Measurements from ENCODE around the gene PRAMEF9. TPM values are rescaled to one million over a fixed set of nuclear protein-coding genes. Genes with fewer than 3 reads are reported as not detected.
"Not testable (repeated sequence)": the region's sequence is repeated elsewhere in the genome, so short reads cannot be mapped to it uniquely, and the experiment has no call there.

The PRAMEF9 gene
- total RNA-seq (not detected), polyA plus RNA-seq (not detected)

- H3K27me3 ChIP-seq (ENCODE audit: control insufficient read depth, insufficient read depth, low read length); ATAC-seq (ENCODE audit: low read depth in 2 of 2); H3K4me3 ChIP-seq (ENCODE audit: low read depth, low read length); H3K4me3 Mint-ChIP-seq; DNase-seq; H3K27ac Mint-ChIP-seq; H3K9me3 ChIP-seq (ENCODE audit: control insufficient read depth in 2 of 2, low read length in 2 of 2); H3K27ac ChIP-seq (ENCODE audit: insufficient read depth, low read length, poor library complexity, severe bottlenecking); H3K36me3 Mint-ChIP-seq; H3K36me3 ChIP-seq (ENCODE audit: control insufficient read depth, insufficient read depth, low read length); H3K4me1 Mint-ChIP-seq; H3K27me3 Mint-ChIP-seq; H3K9me3 Mint-ChIP-seq; H3K4me1 ChIP-seq (ENCODE audit: control insufficient read depth, insufficient read depth, low read length, poor library complexity, severe bottlenecking): not testable (repeated sequence)
Measured at GRCh38 chr1:13171548-13171947, at the start of gene PRAMEF9. TSS of gene PRAMEF9 (plus strand) at chr1:13171848. CDS start at chr1:13175281, 3,433 bp downstream.

DNA sequence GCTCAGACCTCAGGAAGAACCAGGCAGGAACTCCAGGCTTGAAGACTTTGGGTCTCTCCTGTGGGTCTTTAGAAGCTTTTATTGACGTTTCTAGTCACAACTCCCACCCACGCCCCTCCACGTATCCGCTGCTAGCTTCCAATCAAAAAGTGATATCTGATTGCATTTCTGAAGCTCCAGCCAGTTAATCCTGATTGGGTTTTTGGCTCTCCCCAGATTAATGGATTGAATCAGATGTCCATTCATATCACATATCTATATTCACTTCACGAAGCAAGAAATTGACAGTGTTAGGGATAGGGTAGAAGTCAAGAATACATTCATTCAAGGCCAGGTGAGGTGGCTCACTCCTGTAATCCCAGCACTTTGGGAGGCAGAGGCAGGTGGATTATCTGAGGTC is 15.7 kb upstream of the PRAMEF9 start, which contains the start of gene PRAMEF26:
TSS of gene PRAMEF26 (minus strand) at position 101 of the 400 bp plus-strand sequence. CDS start 2,914 bp downstream, outside the sequence.
- not testable (repeated sequence) for H3K9me3 Mint-ChIP-seq; H3K4me3 Mint-ChIP-seq; H3K36me3 ChIP-seq (ENCODE audit: control insufficient read depth, insufficient read depth, low read length); H3K4me1 ChIP-seq (ENCODE audit: control insufficient read depth, insufficient read depth, low read length, poor library complexity, severe bottlenecking); H3K27ac ChIP-seq (ENCODE audit: insufficient read depth, low read length, poor library complexity, severe bottlenecking); H3K4me3 ChIP-seq (ENCODE audit: low read depth, low read length); H3K27me3 Mint-ChIP-seq; H3K36me3 Mint-ChIP-seq; ATAC-seq (ENCODE audit: low read depth in 2 of 2); H3K4me1 Mint-ChIP-seq; DNase-seq; H3K9me3 ChIP-seq (ENCODE audit: control insufficient read depth in 2 of 2, low read length in 2 of 2); H3K27ac Mint-ChIP-seq; H3K27me3 ChIP-seq (ENCODE audit: control insufficient read depth, insufficient read depth, low read length)

- H3K4me3 Mint-ChIP-seq; H3K4me3 ChIP-seq (ENCODE audit: low read depth, low read length): not testable (repeated sequence)
Measured at GRCh38 chr1:13165531-13165930, 6.1 kb upstream of the PRAMEF9 start, which contains the start of gene HNRNPCL4. TSS of gene HNRNPCL4 (minus strand) at chr1:13165631. CDS start at chr1:13165467, 164 bp downstream.

GRCh38 chr1:13201309-13201708 is 29.7 kb downstream of the PRAMEF9 start, which contains the start of gene PRAMEF13:
TSS of gene PRAMEF13 (minus strand) at chr1:13201409. CDS start at chr1:13199589, 1,820 bp downstream.
- not testable (repeated sequence) for ATAC-seq (ENCODE audit: low read depth in 2 of 2); H3K9me3 ChIP-seq (ENCODE audit: control insufficient read depth in 2 of 2, low read length in 2 of 2); H3K36me3 Mint-ChIP-seq; H3K27ac ChIP-seq (ENCODE audit: insufficient read depth, low read length, poor library complexity, severe bottlenecking); H3K27me3 ChIP-seq (ENCODE audit: control insufficient read depth, insufficient read depth, low read length); H3K4me1 Mint-ChIP-seq; DNase-seq; H3K27ac Mint-ChIP-seq; H3K36me3 ChIP-seq (ENCODE audit: control insufficient read depth, insufficient read depth, low read length); H3K9me3 Mint-ChIP-seq; H3K27me3 Mint-ChIP-seq; H3K4me1 ChIP-seq (ENCODE audit: control insufficient read depth, insufficient read depth, low read length, poor library complexity, severe bottlenecking); H3K4me3 ChIP-seq (ENCODE audit: low read depth, low read length); H3K4me3 Mint-ChIP-seq

More at GRCh38 chr1:13165531-13165930, 6.1 kb upstream of the PRAMEF9 start, which contains the start of gene HNRNPCL4:
- H3K36me3 ChIP-seq (ENCODE audit: control insufficient read depth, insufficient read depth, low read length); ATAC-seq (ENCODE audit: low read depth in 2 of 2); H3K4me1 ChIP-seq (ENCODE audit: control insufficient read depth, insufficient read depth, low read length, poor library complexity, severe bottlenecking); H3K27ac Mint-ChIP-seq; H3K9me3 Mint-ChIP-seq; H3K27ac ChIP-seq (ENCODE audit: insufficient read depth, low read length, poor library complexity, severe bottlenecking); H3K36me3 Mint-ChIP-seq; H3K27me3 Mint-ChIP-seq; H3K4me1 Mint-ChIP-seq; H3K27me3 ChIP-seq (ENCODE audit: control insufficient read depth, insufficient read depth, low read length); H3K9me3 ChIP-seq (ENCODE audit: control insufficient read depth in 2 of 2, low read length in 2 of 2); DNase-seq: not testable (repeated sequence)

DNA sequence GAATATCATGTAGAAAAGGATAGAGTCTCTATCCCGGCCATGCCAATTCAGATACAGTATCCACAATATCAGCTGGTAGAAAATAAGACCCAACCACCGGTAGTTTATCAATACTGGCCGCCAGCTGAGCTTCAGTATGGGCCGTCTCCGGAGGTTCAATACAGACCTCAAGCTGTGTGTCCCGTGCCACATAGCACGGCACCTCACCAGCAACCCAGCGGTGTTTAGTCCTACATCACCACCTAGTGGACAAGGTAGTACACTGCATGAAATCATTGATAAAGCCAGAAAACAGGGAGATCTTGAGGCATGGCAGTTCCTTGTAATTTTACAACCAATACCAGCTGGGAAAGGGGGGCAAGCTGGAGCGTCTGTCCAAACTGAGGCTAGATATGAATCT is 37.1 kb downstream of the PRAMEF9 start:
- H3K4me1 ChIP-seq (ENCODE audit: control insufficient read depth, insufficient read depth, low read length, poor library complexity, severe bottlenecking); H3K36me3 ChIP-seq (ENCODE audit: control insufficient read depth, insufficient read depth, low read length); H3K4me1 Mint-ChIP-seq; H3K9me3 Mint-ChIP-seq; H3K9me3 ChIP-seq (ENCODE audit: control insufficient read depth in 2 of 2, low read length in 2 of 2); ATAC-seq (ENCODE audit: low read depth in 2 of 2); DNase-seq; H3K27ac ChIP-seq (ENCODE audit: insufficient read depth, low read length, poor library complexity, severe bottlenecking); H3K4me3 Mint-ChIP-seq; H3K27ac Mint-ChIP-seq; H3K36me3 Mint-ChIP-seq; H3K27me3 ChIP-seq (ENCODE audit: control insufficient read depth, insufficient read depth, low read length); H3K27me3 Mint-ChIP-seq; H3K4me3 ChIP-seq (ENCODE audit: low read depth, low read length): not testable (repeated sequence)

DNA sequence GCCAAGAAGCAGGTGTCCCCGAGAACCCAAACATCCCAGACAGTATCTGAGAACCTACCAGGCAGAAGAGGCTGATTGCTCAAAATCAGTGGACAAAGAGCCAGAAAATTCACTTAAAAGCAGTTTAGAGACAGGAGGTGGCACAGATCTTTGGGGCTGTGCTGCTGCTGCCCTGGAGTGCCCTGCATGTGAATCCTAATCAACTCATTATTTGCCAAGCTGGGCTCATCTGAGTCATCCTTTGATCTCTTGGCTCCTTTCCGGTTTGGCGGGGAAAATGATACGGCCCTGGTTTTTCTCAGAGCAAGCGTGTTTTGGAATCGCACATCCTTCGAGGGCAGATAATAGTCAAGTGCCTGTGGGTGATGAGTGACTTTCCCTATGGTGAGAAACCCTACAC is 45.0 kb downstream of the PRAMEF9 start:
- H3K9me3 ChIP-seq (ENCODE audit: control insufficient read depth in 2 of 2, low read length in 2 of 2); DNase-seq; H3K4me3 Mint-ChIP-seq; H3K27me3 ChIP-seq (ENCODE audit: control insufficient read depth, insufficient read depth, low read length); H3K27ac Mint-ChIP-seq; H3K27me3 Mint-ChIP-seq; ATAC-seq (ENCODE audit: low read depth in 2 of 2); H3K4me1 Mint-ChIP-seq; H3K4me1 ChIP-seq (ENCODE audit: control insufficient read depth, insufficient read depth, low read length, poor library complexity, severe bottlenecking); H3K9me3 Mint-ChIP-seq; H3K36me3 ChIP-seq (ENCODE audit: control insufficient read depth, insufficient read depth, low read length); H3K27ac ChIP-seq (ENCODE audit: insufficient read depth, low read length, poor library complexity, severe bottlenecking); H3K36me3 Mint-ChIP-seq; H3K4me3 ChIP-seq (ENCODE audit: low read depth, low read length): not testable (repeated sequence)

DNA sequence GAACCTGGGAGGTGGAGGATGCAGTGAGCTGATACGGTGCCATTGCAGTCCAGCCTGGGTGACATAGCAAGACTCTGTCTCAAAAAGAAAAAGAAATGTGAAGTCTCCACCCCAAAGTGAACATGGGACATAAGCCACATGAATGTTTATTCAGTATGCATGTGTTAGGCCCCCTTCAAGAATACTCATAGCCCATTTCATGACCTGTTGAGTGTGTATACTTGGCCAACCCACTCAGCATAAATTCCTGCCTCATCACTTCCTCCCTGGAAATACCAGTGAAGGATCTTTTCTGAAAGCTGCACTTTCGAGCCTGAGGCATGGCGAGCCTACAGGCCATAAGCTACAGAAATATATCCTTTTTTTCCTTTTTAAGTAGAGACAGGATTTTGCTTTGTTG is 47.6 kb downstream of the PRAMEF9 start:
- H3K9me3 ChIP-seq (ENCODE audit: control insufficient read depth in 2 of 2, low read length in 2 of 2); H3K4me1 Mint-ChIP-seq; H3K27me3 Mint-ChIP-seq; H3K9me3 Mint-ChIP-seq; H3K4me3 ChIP-seq (ENCODE audit: low read depth, low read length); H3K27me3 ChIP-seq (ENCODE audit: control insufficient read depth, insufficient read depth, low read length); ATAC-seq (ENCODE audit: low read depth in 2 of 2); H3K27ac ChIP-seq (ENCODE audit: insufficient read depth, low read length, poor library complexity, severe bottlenecking); DNase-seq; H3K4me3 Mint-ChIP-seq; H3K36me3 ChIP-seq (ENCODE audit: control insufficient read depth, insufficient read depth, low read length); H3K36me3 Mint-ChIP-seq; H3K4me1 ChIP-seq (ENCODE audit: control insufficient read depth, insufficient read depth, low read length, poor library complexity, severe bottlenecking); H3K27ac Mint-ChIP-seq: not testable (repeated sequence)

DNA sequence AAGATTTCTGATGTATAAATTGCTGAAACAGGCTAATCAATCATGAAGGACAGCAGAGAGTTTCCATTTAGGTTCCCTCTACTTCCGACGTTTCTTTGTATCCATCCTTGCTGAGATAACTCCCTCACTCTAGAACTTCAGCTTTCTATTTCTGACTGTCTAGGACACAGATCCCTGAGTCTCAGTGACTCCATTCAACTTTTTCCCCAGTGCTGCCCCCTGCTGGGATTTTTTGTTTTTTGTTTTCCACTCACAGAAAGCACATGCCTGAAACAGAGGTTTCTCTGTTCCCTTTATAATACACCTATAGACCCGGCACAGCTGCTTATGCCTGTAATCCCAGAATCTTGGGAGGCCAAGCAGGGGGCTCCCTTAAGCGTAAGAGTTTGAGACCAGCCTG is 51.1 kb downstream of the PRAMEF9 start:
- H3K4me1 ChIP-seq (ENCODE audit: control insufficient read depth, insufficient read depth, low read length, poor library complexity, severe bottlenecking); DNase-seq; H3K4me1 Mint-ChIP-seq; H3K27ac Mint-ChIP-seq; H3K36me3 Mint-ChIP-seq; H3K4me3 Mint-ChIP-seq; H3K27me3 ChIP-seq (ENCODE audit: control insufficient read depth, insufficient read depth, low read length); H3K4me3 ChIP-seq (ENCODE audit: low read depth, low read length); H3K27ac ChIP-seq (ENCODE audit: insufficient read depth, low read length, poor library complexity, severe bottlenecking); H3K36me3 ChIP-seq (ENCODE audit: control insufficient read depth, insufficient read depth, low read length); H3K9me3 ChIP-seq (ENCODE audit: control insufficient read depth in 2 of 2, low read length in 2 of 2); ATAC-seq (ENCODE audit: low read depth in 2 of 2); H3K27me3 Mint-ChIP-seq; H3K9me3 Mint-ChIP-seq: not testable (repeated sequence)
